ENCODE data around the gene CCDC184. TPM values are rescaled to one million over a fixed set of nuclear protein-coding genes. Genes with fewer than 3 reads are reported as not detected.
"Not testable (repeated sequence)": the region's sequence is repeated elsewhere in the genome, so short reads cannot be mapped to it uniquely, and the experiment has no call there.

CCDC184 gene
- total RNA-seq, 1 experiment from 2014 or later, result 1.4 TPM

- TF ChIP-seq ATF3 (CRISPR knock-in tag; conservative IDR thresholded peaks at IDR 0.05) (no peak), NFE2L1 (CRISPR knock-in tag; IDR thresholded peaks at IDR 0.05) (no peak)
Observed at GRCh38 chr12:48221645-48222044, 38.2 kb downstream of the CCDC184 start (continued).

- H3K4me1 Mint-ChIP-seq; POLR2A ChIA-PET; H3K27ac Mint-ChIP-seq; DNase-seq (ENCODE audit: low spot score); H3K4me3 Mint-ChIP-seq; H3K36me3 Mint-ChIP-seq; ATAC-seq; CTCF ChIA-PET: not testable (repeated sequence)
- peaks cover 32% of the 10 kb centered on the region for H3K27me3 Mint-ChIP-seq (ENCODE audit: low read depth)
- peaks cover 33% of the 10 kb centered on the region for H3K9me3 Mint-ChIP-seq
Observed at GRCh38 chr12:48224533-48224932, 41.1 kb downstream of the CCDC184 start.

- DNase-seq (ENCODE audit: low spot score); POLR2A ChIA-PET: not testable (repeated sequence)
Observed at GRCh38 chr12:48231169-48231958, 47.9 kb downstream of the CCDC184 start.

More at GRCh38 chr12:48231169-48231958, 47.9 kb downstream of the CCDC184 start:
- not testable (repeated sequence) for H3K36me3 Mint-ChIP-seq, ATAC-seq, H3K27ac Mint-ChIP-seq, H3K4me3 Mint-ChIP-seq, H3K4me1 Mint-ChIP-seq
- H3K9me3 Mint-ChIP-seq, result peaks cover 49% of the 10 kb centered on the region
- CTCF ChIA-PET, result interaction anchor here (0.6 to 0.7 kb wide), 3 partner anchors 12 to 1509 kb away, joined by 3 to 7 read pairs (median 3); no protein-coding TSS in a partner anchor
- H3K27me3 Mint-ChIP-seq (ENCODE audit: low read depth), result peaks cover 19% of the 10 kb centered on the region

Other genes starting within 250 kb of the CCDC184 start
- gene TMEM106C, start 220.0 kb upstream of the CCDC184 start, total RNA-seq (2021), result 48.3 to 50.8 TPM (median 49.1 TPM) in 3 replicates
- 18.2 to 24.3 TPM (median 20.9 TPM) in 3 replicates for gene COL2A1, start 179.2 kb upstream of the CCDC184 start, total RNA-seq (2021)
- 20.4 to 23.3 TPM (median 21.3 TPM) in 3 replicates for gene SENP1, start 77.6 kb upstream of the CCDC184 start, total RNA-seq (2021)
- 99.3 to 109 TPM (median 108 TPM) in 3 replicates for gene PFKM, start 64.3 kb upstream of the CCDC184 start, total RNA-seq (2021)
- 7.4 to 11.3 TPM (median 8.8 TPM) in 3 replicates for gene ASB8, start 26.1 kb upstream of the CCDC184 start, total RNA-seq (2021)
- gene OR10AD1, start 19.6 kb downstream of the CCDC184 start, total RNA-seq (2021), result not detected in 3 replicates
- 6.9 to 8.3 TPM (median 7.8 TPM) in 3 replicates for gene ZNF641, start 167.3 kb downstream of the CCDC184 start, total RNA-seq (2021)

Measured in WTC11 (cell line).